SK-N-SH (cell line): ENCODE results near the gene ENTPD3. TPM values are rescaled to one million over a fixed set of nuclear protein-coding genes. Genes with fewer than 3 reads are reported as not detected.
A peak's percentile ranks its signal among the peaks of the same experiment; 100 is the strongest.

Experiments used
- CTCF ChIA-PET: fragments of 300-600, 350-600 bp; formaldehyde crosslinking; extraction: SDS; loops from one replicate; lab custom pipeline; 2021; lab: Yijun Ruan, JAX
- POLR2A ChIA-PET: fragments of 350-600 bp; sonication (Branson Sonifier 250); formaldehyde crosslinking; extraction: SDS; loops from one replicate; lab custom pipeline; 2020; ENCODE audit warnings: antibody characterized with exemption, inconsistent platforms; lab: Yijun Ruan, JAX
- DNase-seq: peaks from one replicate; pipeline ENCODE4 v3.0.0; 2012
- H2AFZ ChIP-seq: fragments of 200-600 bp; sonication (generic); 2 replicates; pipeline ENCODE4 v1.8.1; 2016; ENCODE audit warnings: antibody characterized with exemption, mild to moderate bottlenecking, low read depth
- H3F3A ChIP-seq: fragments of 200-600 bp; sonication (generic); replicated peaks from 2 replicates; pipeline ENCODE3; 2016; ENCODE audit warnings: antibody characterized with exemption, mild to moderate bottlenecking; ENCODE audit not compliant: insufficient read depth
- H3K27ac ChIP-seq, 2 experiments: fragments of 200-500 bp in 1 of 2; fragments of 200-600 bp in 1 of 2; sonication (Bioruptor generic) in 1 of 2; sonication (generic), shearing (Covaris generic) in 1 of 2; 2 replicates each; pipeline versions ENCODE4 v1.5.1 to v1.6.1; 2014 to 2016; ENCODE audit warnings: low read depth in 2 of 2, inconsistent platforms in 1 of 2, low read length in 1 of 2, mild to moderate bottlenecking in 1 of 2, mixed read lengths in 1 of 2
- H3K27me3 ChIP-seq: fragments of 200-600 bp; sonication (generic), shearing (Covaris generic); 2 replicates; pipeline ENCODE4 v1.6.1; 2016; ENCODE audit warnings: mixed run types; ENCODE audit not compliant: insufficient read depth
- H3K36me3 ChIP-seq, 2 experiments: fragments of 200-500 bp in 1 of 2; fragments of 200-600 bp in 1 of 2; sonication (Bioruptor generic) in 1 of 2; sonication (generic) in 1 of 2; replicated peaks in 1 of 2; 2 replicates each; pipeline versions ENCODE3 to v1.5.1; 2014 to 2016; ENCODE audit warnings: low read length in 1 of 2, mild to moderate bottlenecking in 1 of 2; ENCODE audit not compliant: insufficient read depth in 2 of 2, control insufficient read depth in 1 of 2
- H3K4me1 ChIP-seq, 2 experiments: fragments of 200-500 bp in 1 of 2; fragments of 200-600 bp in 1 of 2; sonication (Bioruptor generic) in 1 of 2; sonication (generic), shearing (Covaris generic) in 1 of 2; 2 replicates each; pipeline versions ENCODE4 v1.5.1 to v1.6.1; 2014 to 2016; ENCODE audit warnings: low read depth in 1 of 2, low read length in 1 of 2, mixed run types in 1 of 2; ENCODE audit not compliant: insufficient read depth in 2 of 2, control insufficient read depth in 1 of 2
- H3K4me2 ChIP-seq: fragments of 200-600 bp; sonication (generic), shearing (Covaris generic); 2 replicates; pipeline ENCODE4 v1.6.1; 2017; ENCODE audit warnings: mixed run types
- H3K4me3 ChIP-seq, 2 experiments: fragments of 200-500 bp in 1 of 2; fragments of 200-600 bp in 1 of 2; sonication (Bioruptor generic) in 1 of 2; sonication (generic), shearing (Covaris generic) in 1 of 2; 2 replicates each; pipeline versions ENCODE4 v1.5.1 to v1.8.1; 2014 to 2016; ENCODE audit warnings: low read depth in 2 of 2, inconsistent platforms in 1 of 2, low read length in 1 of 2, mild to moderate bottlenecking in 1 of 2, mixed read lengths in 1 of 2, moderate library complexity in 1 of 2
- H3K79me2 ChIP-seq: fragments of 200-600 bp; sonication (generic); 2 replicates; pipeline ENCODE4 v1.8.1; 2017; ENCODE audit warnings: mild to moderate bottlenecking; ENCODE audit not compliant: insufficient read depth
- H3K9ac ChIP-seq: fragments of 200-600 bp; sonication (generic); 2 replicates; pipeline ENCODE4 v1.6.1; 2017; ENCODE audit warnings: mixed run types
- H3K9me2 ChIP-seq: fragments of 200-600 bp; sonication (generic); 2 replicates; pipeline ENCODE4 v1.6.1; 2017; ENCODE audit warnings: mixed run types
- H3K9me3 ChIP-seq: fragments of 200-600 bp; sonication (generic); 2 replicates; pipeline ENCODE4 v1.6.1; 2017; ENCODE audit warnings: mixed run types, mild to moderate bottlenecking, moderate library complexity
- H4K20me1 ChIP-seq: fragments of 200-600 bp; sonication (generic); 2 replicates; pipeline ENCODE4 v1.6.1; 2017; ENCODE audit warnings: mild to moderate bottlenecking, mixed run types; ENCODE audit not compliant: insufficient read depth
- EP300 ChIP-seq, 2 experiments: IDR thresholded peaks; 2 replicates each; pipeline versions ENCODE4 v1.4.0 to v1.6.1; 2012; ENCODE audit warnings: borderline replicate concordance in 1 of 2, low read depth in 1 of 2, low read length in 1 of 2
- FOSL2 ChIP-seq: IDR thresholded peaks from 2 replicates; pipeline ENCODE4 v1.4.0; 2012; ENCODE audit warnings: low read depth, mild to moderate bottlenecking, moderate library complexity, borderline replicate concordance
- GABPA ChIP-seq: IDR thresholded peaks from 2 replicates; pipeline ENCODE4 v1.4.0; 2012; ENCODE audit warnings: low read depth, mild to moderate bottlenecking
- IRF3 ChIP-seq: fragments of 150-350 bp; IDR thresholded peaks from 2 replicates; pipeline ENCODE4 v1.6.1; 2016; ENCODE audit warnings: mild to moderate bottlenecking, low read depth, low read length
- JUND ChIP-seq: IDR thresholded peaks from 2 replicates; pipeline ENCODE4 v1.4.0; 2012
- MEF2A ChIP-seq: IDR thresholded peaks from 2 replicates; pipeline ENCODE4 v1.4.0; 2012; ENCODE audit warnings: low read depth, borderline replicate concordance
- MXI1 ChIP-seq: IDR thresholded peaks from 2 replicates; pipeline ENCODE4 v1.6.1; 2012; ENCODE audit warnings: mild to moderate bottlenecking, low read depth, low read length, improper control_type of control experiment
- NRF1 ChIP-seq: IDR thresholded peaks from 2 replicates; pipeline ENCODE4 v1.6.1; 2012; ENCODE audit warnings: low read depth, mild to moderate bottlenecking, low read length
- RAD21 ChIP-seq: IDR thresholded peaks from 2 replicates; pipeline ENCODE4 v1.6.1; 2012; ENCODE audit warnings: mild to moderate bottlenecking, low read length
- SIN3A ChIP-seq: IDR thresholded peaks from 2 replicates; pipeline ENCODE4 v1.6.1; 2012; ENCODE audit warnings: low read depth, mild to moderate bottlenecking, low read length, moderate library complexity, borderline replicate concordance
- TAF1 ChIP-seq: IDR thresholded peaks from 2 replicates; pipeline ENCODE4 v1.6.1; 2012; ENCODE audit warnings: low read depth, mild to moderate bottlenecking, low read length, moderate library complexity, borderline replicate concordance
- WGBS: methylation state at CpG from one replicate; pipeline ENCODE4 v1.1.6; 2017; ENCODE audit warnings: low lambda C conversion rate; 5-methylcytosine and 5-hydroxymethylcytosine counted together
- polyA plus RNA-seq, 3 experiments: library from polyadenylated mRNA; depleted of rRNA; stranded (reverse); fragments of >200 nt; gene quantifications; 2 replicates each; pipeline ENCODE4 v1.2.3, GENCODE V29; 2012
- TF ChIP-seq, protein P1 (sequence below): IDR thresholded peaks from 2 replicates; pipeline ENCODE4 v1.6.1; 2012; ENCODE audit warnings: mild to moderate bottlenecking, low read depth, low read length, moderate library complexity
- TF ChIP-seq, protein P2 (sequence below): fragments of 200-600 bp; sonication (generic); IDR thresholded peaks from 2 replicates; pipeline ENCODE4 v1.6.1; 2017; ENCODE audit warnings: antibody characterized with exemption, mild to moderate bottlenecking, moderate library complexity
- TF ChIP-seq, protein P3 (sequence below): IDR thresholded peaks from 2 replicates; pipeline ENCODE4 v1.4.0; 2012; ENCODE audit warnings: low read depth

Gene ENTPD3
- polyA plus RNA-seq, 1 of the 3 experiments (the other 2 are of a cell fraction) = 0.02 TPM

DNA sequence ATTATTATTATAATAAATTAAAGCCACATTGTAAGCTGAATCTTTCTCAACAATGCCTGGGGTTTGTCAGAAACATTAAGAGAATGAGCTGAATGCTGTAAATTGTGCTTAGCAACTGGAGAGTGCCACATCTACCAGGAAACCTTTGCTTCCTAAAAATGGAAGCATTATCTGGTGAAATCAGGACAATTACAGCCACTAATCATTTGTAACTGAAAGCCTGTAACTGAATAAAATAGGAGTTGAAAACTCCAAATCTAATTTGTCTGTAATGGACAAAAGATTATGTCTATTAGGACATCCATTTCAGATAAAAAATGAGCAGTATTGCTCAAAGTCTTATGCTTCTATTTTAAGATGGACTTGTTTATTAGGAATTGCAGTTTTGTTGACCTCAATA lies 45.3 kb upstream of the ENTPD3 start (continued):
- TF ChIP-seq MXI1 = peak; percentile 25; the same call in 1 of the 2 replicates

DNA sequence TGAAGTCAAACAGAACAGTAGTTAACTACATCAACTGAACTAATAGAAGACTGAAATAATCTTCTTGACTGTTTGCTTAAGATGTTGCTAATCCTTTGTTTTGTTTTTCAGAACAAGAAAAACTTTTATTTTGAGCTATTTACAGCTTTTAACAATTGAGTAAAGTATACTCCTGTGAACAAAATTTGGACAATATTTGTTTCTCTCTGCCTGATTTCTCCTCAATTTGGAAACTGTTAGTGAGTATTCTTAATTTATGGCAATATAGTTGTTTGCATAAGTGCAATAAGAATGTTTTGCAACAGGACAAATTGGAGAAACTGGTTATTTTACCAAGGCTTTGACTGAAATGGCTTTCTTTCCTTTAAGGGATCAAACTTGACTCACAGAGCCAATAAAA lies 36.5 kb upstream of the ENTPD3 start:
- no peaks in the 10 kb centered on the region for H3K4me1 ChIP-seq
- H2AFZ ChIP-seq = no peak overlapping the region
- H3K9me3 ChIP-seq = no peaks in the 10 kb centered on the region
- DNase-seq = no peak
- no peaks in the 10 kb centered on the region for H3K36me3 ChIP-seq
- no peak overlapping the region for H3K4me3 ChIP-seq
- no peak overlapping the region for H3K9ac ChIP-seq
- POLR2A ChIA-PET = no interaction called here
- CTCF ChIA-PET = interaction anchor here (1.3 kb wide), 1 partner anchor 23 kb away, joined by 3 read pairs; no protein-coding TSS in a partner anchor
- H3K27me3 ChIP-seq = no peaks in the 10 kb centered on the region
- no peak overlapping the region for H3K4me2 ChIP-seq
- TF ChIP-seq, protein P1, sequence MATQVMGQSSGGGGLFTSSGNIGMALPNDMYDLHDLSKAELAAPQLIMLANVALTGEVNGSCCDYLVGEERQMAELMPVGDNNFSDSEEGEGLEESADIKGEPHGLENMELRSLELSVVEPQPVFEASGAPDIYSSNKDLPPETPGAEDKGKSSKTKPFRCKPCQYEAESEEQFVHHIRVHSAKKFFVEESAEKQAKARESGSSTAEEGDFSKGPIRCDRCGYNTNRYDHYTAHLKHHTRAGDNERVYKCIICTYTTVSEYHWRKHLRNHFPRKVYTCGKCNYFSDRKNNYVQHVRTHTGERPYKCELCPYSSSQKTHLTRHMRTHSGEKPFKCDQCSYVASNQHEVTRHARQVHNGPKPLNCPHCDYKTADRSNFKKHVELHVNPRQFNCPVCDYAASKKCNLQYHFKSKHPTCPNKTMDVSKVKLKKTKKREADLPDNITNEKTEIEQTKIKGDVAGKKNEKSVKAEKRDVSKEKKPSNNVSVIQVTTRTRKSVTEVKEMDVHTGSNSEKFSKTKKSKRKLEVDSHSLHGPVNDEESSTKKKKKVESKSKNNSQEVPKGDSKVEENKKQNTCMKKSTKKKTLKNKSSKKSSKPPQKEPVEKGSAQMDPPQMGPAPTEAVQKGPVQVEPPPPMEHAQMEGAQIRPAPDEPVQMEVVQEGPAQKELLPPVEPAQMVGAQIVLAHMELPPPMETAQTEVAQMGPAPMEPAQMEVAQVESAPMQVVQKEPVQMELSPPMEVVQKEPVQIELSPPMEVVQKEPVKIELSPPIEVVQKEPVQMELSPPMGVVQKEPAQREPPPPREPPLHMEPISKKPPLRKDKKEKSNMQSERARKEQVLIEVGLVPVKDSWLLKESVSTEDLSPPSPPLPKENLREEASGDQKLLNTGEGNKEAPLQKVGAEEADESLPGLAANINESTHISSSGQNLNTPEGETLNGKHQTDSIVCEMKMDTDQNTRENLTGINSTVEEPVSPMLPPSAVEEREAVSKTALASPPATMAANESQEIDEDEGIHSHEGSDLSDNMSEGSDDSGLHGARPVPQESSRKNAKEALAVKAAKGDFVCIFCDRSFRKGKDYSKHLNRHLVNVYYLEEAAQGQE = no peak
- TF ChIP-seq GABPA = no peak
- no peak for TF ChIP-seq FOSL2
- TF ChIP-seq EP300 (IDR thresholded peaks at IDR 0.05; ENCODE audit: borderline replicate concordance in 1 of 2, low read depth in 1 of 2, low read length in 1 of 2) = no peak
- TF ChIP-seq, protein P2, sequence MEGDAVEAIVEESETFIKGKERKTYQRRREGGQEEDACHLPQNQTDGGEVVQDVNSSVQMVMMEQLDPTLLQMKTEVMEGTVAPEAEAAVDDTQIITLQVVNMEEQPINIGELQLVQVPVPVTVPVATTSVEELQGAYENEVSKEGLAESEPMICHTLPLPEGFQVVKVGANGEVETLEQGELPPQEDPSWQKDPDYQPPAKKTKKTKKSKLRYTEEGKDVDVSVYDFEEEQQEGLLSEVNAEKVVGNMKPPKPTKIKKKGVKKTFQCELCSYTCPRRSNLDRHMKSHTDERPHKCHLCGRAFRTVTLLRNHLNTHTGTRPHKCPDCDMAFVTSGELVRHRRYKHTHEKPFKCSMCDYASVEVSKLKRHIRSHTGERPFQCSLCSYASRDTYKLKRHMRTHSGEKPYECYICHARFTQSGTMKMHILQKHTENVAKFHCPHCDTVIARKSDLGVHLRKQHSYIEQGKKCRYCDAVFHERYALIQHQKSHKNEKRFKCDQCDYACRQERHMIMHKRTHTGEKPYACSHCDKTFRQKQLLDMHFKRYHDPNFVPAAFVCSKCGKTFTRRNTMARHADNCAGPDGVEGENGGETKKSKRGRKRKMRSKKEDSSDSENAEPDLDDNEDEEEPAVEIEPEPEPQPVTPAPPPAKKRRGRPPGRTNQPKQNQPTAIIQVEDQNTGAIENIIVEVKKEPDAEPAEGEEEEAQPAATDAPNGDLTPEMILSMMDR = no peak
- H4K20me1 ChIP-seq = no peaks in the 10 kb centered on the region
- no peaks in the 10 kb centered on the region for H3K79me2 ChIP-seq
- no peaks in the 10 kb centered on the region for H3K9me2 ChIP-seq
- H3F3A ChIP-seq = no peaks in the 10 kb centered on the region
- no peak overlapping the region for H3K27ac ChIP-seq

GRCh38 chr3:40355410-40355809 lies 31.6 kb upstream of the ENTPD3 start:
- WGBS = 6% methylated on average over 2 of the region's 2 CpGs
- H3K4me1 ChIP-seq = no peaks in the 10 kb centered on the region
- no peaks in the 10 kb centered on the region for H4K20me1 ChIP-seq
- no peaks in the 10 kb centered on the region for H3K27me3 ChIP-seq
- H3K36me3 ChIP-seq = no peaks in the 10 kb centered on the region
- no peaks in the 10 kb centered on the region for H3K9me2 ChIP-seq
- no peak overlapping the region for H2AFZ ChIP-seq
- no peaks in the 10 kb centered on the region for H3K9me3 ChIP-seq
- H3K4me2 ChIP-seq = no peak overlapping the region
- H3K27ac ChIP-seq = no peak overlapping the region
- no peak for TF ChIP-seq IRF3
- TF ChIP-seq SIN3A = no peak
- no peak for TF ChIP-seq NRF1
- TF ChIP-seq GABPA = no peak
- TF ChIP-seq MEF2A = no peak
- no peak for TF ChIP-seq TAF1
- TF ChIP-seq JUND = no peak
- no peak for TF ChIP-seq RAD21
- TF ChIP-seq, protein P3, sequence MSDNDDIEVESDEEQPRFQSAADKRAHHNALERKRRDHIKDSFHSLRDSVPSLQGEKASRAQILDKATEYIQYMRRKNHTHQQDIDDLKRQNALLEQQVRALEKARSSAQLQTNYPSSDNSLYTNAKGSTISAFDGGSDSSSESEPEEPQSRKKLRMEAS = no peak
- ChIA-PET CTCF (no interaction called here), POLR2A (no interaction called here)
- H3K79me2 ChIP-seq = no peaks in the 10 kb centered on the region
- no peak for DNase-seq
- no peaks in the 10 kb centered on the region for H3F3A ChIP-seq
- no peak overlapping the region for H3K9ac ChIP-seq
- no peak overlapping the region for H3K4me3 ChIP-seq
